ENCODE data around the gene ZNF500.

DNA sequence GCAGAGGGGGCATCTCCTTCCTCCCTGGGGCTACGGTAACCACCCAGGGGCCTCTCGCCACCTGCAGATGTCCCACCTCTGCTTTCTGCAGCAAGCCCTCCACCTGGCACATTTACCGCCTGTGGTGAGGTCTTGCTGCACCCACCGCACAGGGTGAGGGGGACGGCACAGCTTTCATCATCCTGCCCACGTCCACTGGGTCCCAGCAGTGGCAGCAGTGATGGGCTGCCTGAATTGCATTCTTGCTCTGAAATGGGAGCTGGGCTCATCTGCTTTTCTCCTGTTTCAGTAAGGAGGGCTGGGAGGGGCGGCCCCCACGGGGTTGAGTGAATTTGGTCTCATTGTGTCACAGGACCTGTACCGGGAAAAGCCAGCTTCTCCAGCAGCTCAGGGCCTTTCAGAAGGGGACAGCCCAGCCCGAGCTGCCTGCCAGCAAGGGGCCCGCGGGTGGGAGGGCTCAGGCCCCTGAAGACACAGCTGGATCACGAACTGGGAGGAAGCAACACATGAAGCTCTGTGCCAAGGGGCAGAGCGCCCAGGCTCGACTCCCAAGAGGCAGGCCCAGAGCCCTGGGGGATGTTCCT is 19.9 kb downstream of the ZNF500 start:
- no peak for TF ChIP-seq CTCF (conservative IDR thresholded peaks at IDR 0.05)
- no peak for TF ChIP-seq EZH2 (IDR thresholded peaks at IDR 0.05; ENCODE audit: low read depth)
